Left forelimb (tissue), 1 donor: ENCODE measurements around the gene CD28.
"Not testable (repeated sequence)": the region's sequence is repeated elsewhere in the genome, so short reads cannot be mapped to it uniquely, and the experiment has no call there.

Experiments
- DNase-seq: peaks from one replicate; pipeline ENCODE4 v3.0.0-alpha.2; 2018; ENCODE audit warnings: low spot score

CD28 gene

DNA sequence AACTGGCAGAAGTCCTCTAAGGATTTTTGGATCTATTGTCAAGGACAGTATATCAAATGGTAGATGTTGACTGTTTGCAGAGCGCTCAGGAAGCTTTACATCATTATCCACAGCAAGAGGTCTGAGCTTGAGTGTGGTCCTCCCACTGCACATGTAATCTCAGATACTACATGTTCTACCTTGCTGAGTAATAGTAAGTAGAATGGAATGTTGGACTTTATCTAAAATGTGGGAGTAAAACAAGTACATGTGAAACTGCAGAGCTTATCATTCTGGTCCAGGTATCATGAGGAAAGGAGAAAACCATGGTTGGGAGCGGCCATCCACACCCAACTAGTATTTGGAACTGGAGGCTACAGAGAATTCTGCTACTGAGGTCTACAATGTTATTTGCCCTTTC lies 19.3 kb upstream of the CD28 start:
- DNase-seq: no peak

DNA sequence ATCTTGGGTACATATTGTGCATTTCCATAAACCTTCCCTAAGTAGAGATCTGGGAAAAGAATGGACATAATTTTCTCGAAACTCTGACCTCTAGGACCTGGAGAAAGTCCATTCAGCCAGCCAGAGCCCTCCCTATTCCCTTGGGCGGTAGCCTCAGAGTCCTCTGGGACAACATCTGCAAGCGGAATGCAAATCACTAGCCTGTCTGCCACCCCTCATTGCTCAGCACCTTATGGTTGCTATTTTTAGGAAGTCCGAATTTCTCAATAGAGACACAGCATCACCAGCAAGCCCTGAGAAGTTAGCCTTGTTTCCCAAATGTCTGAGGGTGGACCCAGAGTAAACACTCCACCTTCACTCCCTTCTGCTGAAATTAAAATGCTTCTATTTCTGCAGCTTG lies 17.6 kb upstream of the CD28 start:
- DNase-seq: no peak

- no peak for DNase-seq
Measured at GRCh38 chr2:203689426-203690116, 16.9 kb upstream of the CD28 start.

DNA sequence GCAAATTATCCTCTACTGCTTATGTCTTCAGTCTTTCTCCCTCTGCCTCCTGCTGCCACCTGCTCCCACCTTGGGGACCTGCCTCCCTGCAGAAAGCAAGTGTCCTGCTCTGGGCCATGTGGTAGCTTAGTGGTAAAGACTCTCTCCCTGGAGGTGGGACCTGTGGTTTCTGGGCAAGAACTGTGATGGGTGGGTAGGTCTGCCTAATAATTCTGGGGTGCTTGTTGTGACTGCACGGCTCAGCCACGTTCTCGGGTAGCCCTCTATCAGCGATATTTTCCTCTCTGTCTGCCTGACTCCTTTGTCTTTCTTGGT lies 16.4 kb upstream of the CD28 start:
- DNase-seq: no peak

GRCh38 chr2:203690441-203691047 lies 15.9 kb upstream of the CD28 start:
- no peak for DNase-seq

DNA sequence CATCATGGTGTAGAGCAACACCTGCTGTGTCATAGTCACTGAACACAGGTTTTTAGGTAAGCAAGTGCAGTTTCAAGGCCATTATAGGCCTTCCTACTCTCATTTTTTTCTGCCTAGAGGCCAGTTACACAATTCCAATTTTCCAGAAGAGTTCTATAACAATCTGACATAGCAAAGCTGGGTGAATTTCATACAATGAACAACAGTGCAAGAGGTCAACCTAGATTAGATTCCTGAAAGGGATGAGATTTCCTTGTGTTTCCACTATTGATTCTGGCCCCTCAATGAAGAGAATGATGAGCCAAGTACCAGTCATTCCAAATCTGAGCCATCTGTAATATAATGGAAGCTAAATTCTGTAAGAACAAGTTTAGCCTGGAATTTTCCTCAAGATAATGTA lies 15.3 kb upstream of the CD28 start:
- DNase-seq: no peak

- DNase-seq: no peak
Measured at GRCh38 chr2:203692031-203692710, 14.3 kb upstream of the CD28 start.

GRCh38 chr2:203693242-203693879 lies 13.1 kb upstream of the CD28 start:
- DNase-seq: no peak

- no peak for DNase-seq
Measured at GRCh38 chr2:203694191-203694590, 12.2 kb upstream of the CD28 start.

DNA sequence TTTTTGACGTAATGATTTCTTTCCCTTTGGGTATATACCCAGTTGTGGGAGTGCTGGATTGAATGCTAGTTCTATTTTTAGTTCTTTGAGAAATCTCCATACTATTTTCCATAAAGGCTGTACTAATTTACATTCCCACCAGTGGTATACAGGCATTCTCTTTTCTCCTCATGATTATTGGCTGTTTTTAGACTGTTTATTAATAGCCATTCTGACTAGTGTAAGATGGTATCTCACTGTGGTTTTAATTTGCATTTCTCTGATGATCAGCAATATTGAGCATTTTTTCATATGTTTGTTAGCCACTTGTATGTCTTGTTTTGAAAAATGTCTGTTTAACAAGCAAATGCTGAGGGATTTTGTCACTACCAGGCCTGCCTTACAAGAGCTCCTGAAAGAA lies 9.2 kb upstream of the CD28 start:
- DNase-seq: no peak

GRCh38 chr2:203697763-203698162 lies 8.7 kb upstream of the CD28 start:
- DNase-seq: not testable (repeated sequence)

DNA sequence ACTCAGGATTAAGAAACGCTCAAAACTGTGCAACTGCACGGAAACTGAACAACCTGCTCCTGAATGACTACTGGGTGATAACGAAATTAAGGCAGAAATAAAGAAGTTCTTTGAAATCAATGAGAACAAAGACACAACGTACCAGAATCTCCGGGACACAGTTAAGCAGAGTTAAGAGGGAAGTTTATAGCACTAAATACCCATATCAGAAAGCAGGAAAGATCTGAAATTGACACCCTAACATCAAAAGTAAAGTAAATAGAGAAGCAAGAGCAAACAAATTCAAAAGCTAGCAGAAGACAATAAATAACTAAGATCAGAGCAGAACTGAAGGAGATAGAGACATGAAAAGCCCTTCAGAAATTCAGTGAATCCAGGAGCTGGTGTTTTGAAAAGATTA lies 8.0 kb upstream of the CD28 start:
- not testable (repeated sequence) for DNase-seq

GRCh38 chr2:203704430-203704829 lies 2.0 kb upstream of the CD28 start:
- DNase-seq: no peak

DNA sequence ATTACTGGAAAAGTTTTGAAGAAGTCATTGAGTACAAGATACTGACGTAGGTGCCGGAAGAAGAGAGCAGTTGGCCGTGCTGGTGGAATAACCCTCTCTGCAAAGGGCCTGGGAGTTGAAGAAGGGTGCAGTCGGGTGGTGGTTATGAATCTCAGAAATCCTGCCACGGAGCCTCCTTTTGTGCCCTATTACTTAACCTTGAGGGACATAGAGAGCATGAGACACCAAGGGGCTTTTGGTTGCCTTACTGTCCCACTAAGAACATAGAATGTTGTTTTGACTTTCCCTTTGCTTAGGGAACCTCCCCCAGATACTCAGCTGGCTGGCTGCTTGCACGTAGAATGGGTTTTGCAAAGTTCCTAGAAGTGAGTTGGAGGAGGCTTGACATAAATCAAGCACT lies 1.3 kb upstream of the CD28 start:
- DNase-seq: no peak

DNA sequence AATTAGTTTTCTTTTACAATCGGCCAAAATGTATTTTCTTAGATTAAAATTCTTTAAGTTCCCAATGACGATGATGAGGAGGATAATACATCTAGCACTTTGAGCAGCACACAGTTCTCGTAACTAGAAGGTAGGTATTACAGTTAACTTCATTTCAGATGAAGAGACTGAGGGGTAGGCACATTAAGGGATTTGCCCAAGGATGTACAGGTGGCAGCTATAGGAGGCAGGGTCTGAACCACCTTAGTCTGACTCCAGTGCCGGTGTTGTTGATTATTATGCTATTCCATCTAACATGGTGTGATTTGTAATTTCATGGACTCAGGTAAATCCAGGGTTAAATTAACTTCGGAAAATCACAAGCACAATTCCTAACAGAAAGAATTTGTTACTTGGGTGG lies 1.1 kb downstream of the CD28 start:
- DNase-seq: no peak

DNA sequence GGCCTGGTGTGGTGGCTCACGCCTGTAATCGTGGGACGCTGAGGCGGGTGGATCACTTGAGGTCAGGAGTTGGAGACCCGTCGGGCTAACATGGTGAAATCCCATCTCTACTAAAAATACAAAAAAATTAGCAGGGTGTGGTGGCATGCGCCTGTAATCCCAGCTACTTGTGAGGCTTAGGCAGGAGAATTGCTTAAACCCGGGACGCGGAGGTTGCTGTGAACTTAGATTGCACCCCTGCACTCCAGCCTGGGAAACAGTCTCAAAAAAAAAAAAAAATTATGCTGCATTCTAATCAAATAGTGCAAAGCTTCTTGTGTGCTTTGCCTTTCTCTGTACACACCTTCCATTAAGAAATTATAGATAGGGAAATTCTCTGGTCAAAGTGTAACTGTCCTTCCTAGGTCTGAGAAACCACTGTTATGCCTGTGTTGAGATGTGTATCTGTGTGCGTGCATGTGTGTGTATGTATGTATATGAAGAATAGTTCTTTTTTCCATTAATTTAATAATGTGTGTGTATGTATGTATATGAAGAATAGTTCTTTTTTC lies 2.5 kb downstream of the CD28 start:
- DNase-seq: no peak

DNA sequence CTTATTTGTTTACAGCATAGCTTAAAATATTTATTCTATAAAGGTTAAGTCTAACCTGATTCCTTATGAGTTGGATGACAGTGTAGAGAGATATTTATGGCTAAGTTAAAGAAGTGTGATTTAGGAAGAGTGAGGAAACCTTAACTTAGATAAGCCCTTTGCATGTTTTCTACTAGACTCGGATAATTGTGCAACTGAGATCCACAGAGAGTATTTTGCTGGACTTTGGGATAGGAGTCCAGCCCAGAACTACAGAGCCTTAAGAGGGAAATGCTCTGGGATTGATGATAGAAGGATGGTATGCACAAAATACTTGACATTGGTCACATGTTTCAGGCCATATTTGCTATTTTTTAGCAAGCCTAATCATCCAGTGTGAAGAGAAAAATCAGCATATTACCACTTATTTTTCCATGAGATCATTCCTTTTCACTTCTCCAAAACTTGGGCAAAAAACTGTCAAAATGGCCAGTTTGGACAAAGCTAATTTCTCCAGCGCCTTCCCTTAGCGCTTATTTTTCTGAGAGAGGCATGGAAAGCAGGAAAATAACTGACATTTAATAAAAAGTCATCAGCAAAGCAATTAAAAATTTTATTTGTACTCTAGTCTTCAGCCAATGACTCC lies 3.1 kb downstream of the CD28 start:
- DNase-seq: no peak

GRCh38 chr2:203710226-203710625 lies 3.8 kb downstream of the CD28 start:
- no peak for DNase-seq

- DNase-seq: no peak
Measured at GRCh38 chr2:203710952-203711351, 4.5 kb downstream of the CD28 start.

DNA sequence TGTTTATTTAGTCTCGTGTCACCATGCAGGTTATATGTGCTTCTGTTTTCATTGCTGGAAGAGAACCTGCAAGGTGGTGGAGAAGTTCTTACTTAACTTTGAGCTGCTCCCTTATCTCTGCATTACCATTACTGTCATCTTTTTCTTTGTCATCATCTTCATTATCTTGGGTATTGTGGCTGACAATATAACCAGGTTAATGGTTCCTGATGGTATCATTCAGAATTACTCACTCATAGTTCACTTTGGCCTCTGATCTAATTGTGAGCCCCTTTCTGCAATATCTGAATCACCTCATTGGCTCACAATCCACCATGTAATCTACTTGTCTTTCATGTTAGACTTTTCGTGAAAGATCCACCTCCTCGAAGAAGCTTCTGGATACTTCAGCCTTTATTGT lies 5.0 kb downstream of the CD28 start:
- DNase-seq: no peak

DNA sequence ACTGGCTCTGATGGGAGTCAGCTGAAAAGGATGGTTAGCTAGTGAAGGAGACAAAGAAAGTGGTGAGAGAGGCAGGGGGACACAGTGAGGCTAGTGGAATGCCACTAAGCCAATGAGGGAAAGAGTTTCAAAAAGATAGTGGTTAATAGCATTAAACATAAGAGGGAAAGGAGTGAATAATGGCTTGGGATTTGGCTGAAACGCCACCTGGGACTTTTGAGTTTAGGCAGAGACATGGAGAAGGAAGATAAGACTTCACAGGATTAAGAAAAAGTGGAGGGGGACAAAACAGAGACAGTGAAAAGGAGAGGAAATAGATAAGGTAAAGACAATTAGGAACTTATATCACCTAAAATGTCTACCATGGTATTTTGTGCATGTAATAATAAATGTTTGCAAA lies 6.9 kb downstream of the CD28 start:
- no peak for DNase-seq

DNA sequence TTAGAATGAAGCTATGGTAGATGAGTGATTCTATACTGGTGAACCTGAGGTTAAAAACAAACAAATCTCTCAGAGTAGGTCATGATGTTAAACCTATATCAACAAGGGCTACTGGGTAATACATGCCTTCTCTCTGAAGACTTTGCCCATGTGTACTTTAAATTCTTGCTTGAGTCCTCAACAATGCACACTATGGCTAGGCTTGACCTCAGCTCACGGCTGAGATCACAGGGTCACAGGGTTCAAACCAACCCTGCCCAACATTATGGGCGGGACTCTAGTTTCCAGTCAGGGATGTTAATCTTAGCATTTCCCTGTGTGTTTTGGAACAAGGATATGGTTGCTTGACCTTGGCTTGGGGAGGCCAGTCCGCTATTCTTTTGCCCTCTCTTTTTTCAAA lies 7.7 kb downstream of the CD28 start:
- no peak for DNase-seq

- no peak for DNase-seq
Measured at GRCh38 chr2:203715744-203716143, 9.3 kb downstream of the CD28 start.
